PC-9 (cell line): Measurements from ENCODE around the gene AFAP1L2. TPM values are rescaled to one million over a fixed set of nuclear protein-coding genes. Genes with fewer than 3 reads are reported as not detected.

Source experiments
- BruUV-seq: library from RNA; stranded (reverse); fragments of 400-500 nt; replicated peaks from 2 replicates; lab custom pipeline; 2021; lab: Mats Ljungman, UMichigan
- CTCF ChIA-PET: fragments of 300-600 bp; sonication (Branson Sonifier 250); formaldehyde crosslinking; loops from one replicate; lab custom pipeline; 2022; ENCODE audit warnings: antibody characterized with exemption; lab: Charles Lee
- POLR2A ChIA-PET: fragments of 300-600 bp; sonication (Branson Sonifier 250); formaldehyde crosslinking; loops from one replicate; lab custom pipeline; 2022; ENCODE audit warnings: antibody characterized with exemption; ENCODE audit not compliant: unreplicated experiment; lab: Charles Lee
- DNase-seq, 2 experiments: peaks; one replicate each; pipeline versions ENCODE4 v3.0.0 to v3.0.0-alpha.2; 2015 to 2022; ENCODE audit warnings: mixed read lengths in 1 of 2
- H2AFZ ChIP-seq: fragments of 200-600 bp; sonication (generic); 2 replicates; pipeline ENCODE4 v1.8.1; 2017; ENCODE audit warnings: antibody characterized with exemption
- H3F3A ChIP-seq: fragments of 200-600 bp; sonication (generic); 2 replicates; pipeline ENCODE4 v1.8.1; 2017; ENCODE audit warnings: antibody characterized with exemption, mild to moderate bottlenecking, low read depth; ENCODE audit not compliant: insufficient read depth
- H3K27ac ChIP-seq: fragments of 200-600 bp; sonication (generic); 2 replicates; pipeline ENCODE4 v1.6.1; 2016; ENCODE audit warnings: mixed run types
- H3K27me3 ChIP-seq: fragments of 200-600 bp; sonication (generic); 2 replicates; pipeline ENCODE4 v1.6.1; 2016; ENCODE audit warnings: low read depth, mixed run types; ENCODE audit not compliant: insufficient read depth
- H3K36me3 ChIP-seq: fragments of 200-600 bp; sonication (generic); 2 replicates; pipeline ENCODE4 v1.6.1; 2016; ENCODE audit warnings: low read depth, mixed run types
- H3K4me1 ChIP-seq: fragments of 200-600 bp; sonication (generic); replicated peaks from 2 replicates; pipeline ENCODE4 v1.6.1; 2016; ENCODE audit warnings: mixed run types; ENCODE audit not compliant: insufficient read depth
- H3K4me2 ChIP-seq: fragments of 200-600 bp; sonication (generic); 2 replicates; pipeline ENCODE4 v1.6.1; 2017; ENCODE audit warnings: mixed run types
- H3K4me3 ChIP-seq: fragments of 200-600 bp; sonication (generic); 2 replicates; pipeline ENCODE4 v1.6.1; 2016; ENCODE audit warnings: mixed run types
- H3K79me2 ChIP-seq: fragments of 200-600 bp; sonication (generic); 2 replicates; pipeline ENCODE4 v1.6.1; 2017; ENCODE audit warnings: low read depth, mixed run types
- H3K9me2 ChIP-seq: fragments of 200-600 bp; sonication (generic); 2 replicates; pipeline ENCODE4 v1.8.1; 2017; ENCODE audit warnings: mild to moderate bottlenecking; ENCODE audit not compliant: insufficient read depth
- H3K9me3 ChIP-seq: fragments of 200-600 bp; sonication (generic); 2 replicates; pipeline ENCODE4 v1.8.1; 2016; ENCODE audit warnings: low read depth; ENCODE audit not compliant: insufficient read depth
- H4K20me1 ChIP-seq: fragments of 200-600 bp; sonication (generic); 2 replicates; pipeline ENCODE4 v1.8.1; 2017; ENCODE audit not compliant: insufficient read depth
- CTCF ChIP-seq: fragments of 200-600 bp; sonication (generic); conservative IDR thresholded peaks from 2 replicates; pipeline ENCODE4 v1.6.1; 2017; ENCODE audit warnings: mixed run types, antibody characterized with exemption, mild to moderate bottlenecking, moderate library complexity
- EZH2 ChIP-seq: fragments of 200-600 bp; sonication (generic); IDR thresholded peaks from 2 replicates; pipeline ENCODE4 v1.8.0; 2017; ENCODE audit warnings: antibody characterized with exemption, low read depth
- intact Hi-C: fragments of 100-400 bp; cut with micrococcal nuclease; formaldehyde crosslinking; loops from one replicate; pipeline ENCODE4 v1.10.0; 2022; ENCODE audit not compliant: unreplicated experiment
- total RNA-seq: library from RNA; stranded (reverse); gene quantifications from 2 replicates; pipeline ENCODE4 v1.2.3, GENCODE V29; 2021

The AFAP1L2 gene
- total RNA-seq, 1 experiment from 2014 or later = 35.4 TPM

GRCh38 chr10:114283535-114284234 lies 120.6 kb downstream of the AFAP1L2 start:
- no peak for DNase-seq
- Histone ChIP-seq H4K20me1 (no peaks in the 10 kb centered on the region), H3K36me3 (no peaks in the 10 kb centered on the region), H2AFZ (no peak overlapping the region), H3K9me2 (no peaks in the 10 kb centered on the region), H3K4me1 (peaks cover 10% of the 10 kb centered on the region), H3K9me3 (no peaks in the 10 kb centered on the region), H3K4me2 (no peak overlapping the region), H3K27me3 (no peaks in the 10 kb centered on the region), H3K4me3 (no peak overlapping the region), H3K27ac (no peak overlapping the region), H3K79me2 (no peaks in the 10 kb centered on the region), H3F3A (peaks cover 5% of the 10 kb centered on the region; the same call in 1 of the 2 replicates)
- no peak for TF ChIP-seq CTCF
- no peak for TF ChIP-seq EZH2
- no TSS peak for BruUV-seq
- ChIA-PET CTCF (no interaction called here), POLR2A (no interaction called here)
- intact Hi-C loops = no loop called here

GRCh38 chr10:114283091-114283490 lies 121.2 kb downstream of the AFAP1L2 start:
- Histone ChIP-seq H3F3A (peaks cover 5% of the 10 kb centered on the region; the same call in 1 of the 2 replicates), H3K9me3 (no peaks in the 10 kb centered on the region), H3K4me2 (no peak overlapping the region), H3K4me3 (no peak overlapping the region), H4K20me1 (no peaks in the 10 kb centered on the region), H3K9me2 (no peaks in the 10 kb centered on the region), H3K79me2 (no peaks in the 10 kb centered on the region), H3K36me3 (no peaks in the 10 kb centered on the region), H3K27me3 (no peaks in the 10 kb centered on the region), H3K4me1 (peaks cover 10% of the 10 kb centered on the region), H2AFZ (no peak overlapping the region), H3K27ac (no peak overlapping the region)
- no peak for DNase-seq
- POLR2A ChIA-PET = no interaction called here
- TF ChIP-seq EZH2 = no peak
- TF ChIP-seq CTCF = no peak
- CTCF ChIA-PET = no interaction called here
- no TSS peak for BruUV-seq
- intact Hi-C loops = no loop called here

- ChIA-PET POLR2A (interaction anchor here (0.7 kb wide), 1 partner anchor 849 kb away, joined by 6 read pairs; no protein-coding TSS in a partner anchor), CTCF (no interaction called here)
- no peak for DNase-seq
- Histone ChIP-seq H3K9me3 (no peaks in the 10 kb centered on the region), H3K27ac (no peak overlapping the region), H3K4me2 (no peak overlapping the region), H3F3A (peaks cover 5% of the 10 kb centered on the region; the same call in 1 of the 2 replicates), H4K20me1 (no peaks in the 10 kb centered on the region), H3K27me3 (no peaks in the 10 kb centered on the region), H2AFZ (no peak overlapping the region), H3K79me2 (no peaks in the 10 kb centered on the region), H3K36me3 (no peaks in the 10 kb centered on the region), H3K4me3 (no peak overlapping the region), H3K9me2 (no peaks in the 10 kb centered on the region), H3K4me1 (peaks cover 10% of the 10 kb centered on the region)
- intact Hi-C loops = no loop called here
- no peak for TF ChIP-seq EZH2
- TF ChIP-seq CTCF = no peak
- BruUV-seq = no TSS peak
Measured at GRCh38 chr10:114282526-114282925, 121.8 kb downstream of the AFAP1L2 start.
